WI38 (cell line): ENCODE results near the gene RBMS3.

Experiments used
- H3K4me3 ChIP-seq: 2 replicates; pipeline ENCODE4 v1.5.1; 2011; ENCODE audit warnings: low read depth, mild to moderate bottlenecking, control low read depth, low read length
- CTCF ChIP-seq: IDR thresholded peaks from 2 replicates; pipeline ENCODE4 v1.5.1; 2012; ENCODE audit warnings: low read depth, mild to moderate bottlenecking, control low read depth, low read length

The RBMS3 gene

GRCh38 chr3:29283231-29284119, 2.6 kb downstream of the RBMS3 start:
- peak overlapping the region; percentile 80 for H3K4me3 ChIP-seq

GRCh38 chr3:29284497-29284896, 3.6 kb downstream of the RBMS3 start:
- peak overlapping the region; percentile 80 for H3K4me3 ChIP-seq
- no peak for TF ChIP-seq CTCF

More at GRCh38 chr3:29283231-29284119, 2.6 kb downstream of the RBMS3 start:
- no peak for TF ChIP-seq CTCF

- TF ChIP-seq CTCF, result no peak
- H3K4me3 ChIP-seq, result peak overlapping the region; percentile 45
Observed at GRCh38 chr3:29285471-29286071, 4.7 kb downstream of the RBMS3 start.

DNA sequence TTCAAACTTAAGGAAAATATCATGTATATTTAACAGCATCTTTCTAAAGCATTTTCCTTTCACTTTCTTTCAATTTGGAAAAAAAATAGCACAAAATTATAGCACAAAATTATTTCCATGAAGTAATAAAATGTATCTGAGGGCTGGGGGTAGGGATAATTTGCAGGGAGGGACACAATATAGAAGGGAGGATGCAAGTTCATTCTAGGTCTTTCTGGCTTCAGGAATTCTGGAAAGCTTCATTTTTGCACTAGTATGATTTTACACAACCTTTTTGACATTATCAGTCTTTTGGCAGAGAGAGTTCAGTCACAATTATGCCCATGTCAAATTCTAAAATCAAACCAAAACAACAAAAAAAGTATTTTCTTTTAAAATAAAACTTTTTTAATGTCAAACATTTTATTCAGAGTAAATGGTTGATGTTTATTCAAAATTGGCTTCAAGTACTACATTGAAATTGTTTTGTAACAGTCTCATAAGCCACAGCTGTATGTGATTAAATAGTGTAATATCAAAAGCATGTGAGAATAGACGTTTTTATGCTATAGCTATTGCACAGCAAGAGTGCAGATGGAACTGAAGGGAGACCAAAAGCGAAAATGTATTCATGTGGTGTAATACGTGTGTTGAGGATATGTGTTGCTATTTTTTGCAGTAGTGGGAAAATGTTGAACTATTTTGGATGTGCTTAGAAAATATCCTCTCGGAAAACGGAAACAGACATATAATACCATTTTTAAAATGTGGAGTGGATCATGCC, 5.8 kb downstream of the RBMS3 start:
- no peak for TF ChIP-seq CTCF
- peak overlapping the region; percentile 45 for H3K4me3 ChIP-seq

GRCh38 chr3:29290596-29290995, 9.7 kb downstream of the RBMS3 start:
- TF ChIP-seq CTCF, result no peak
- no peak overlapping the region for H3K4me3 ChIP-seq

DNA sequence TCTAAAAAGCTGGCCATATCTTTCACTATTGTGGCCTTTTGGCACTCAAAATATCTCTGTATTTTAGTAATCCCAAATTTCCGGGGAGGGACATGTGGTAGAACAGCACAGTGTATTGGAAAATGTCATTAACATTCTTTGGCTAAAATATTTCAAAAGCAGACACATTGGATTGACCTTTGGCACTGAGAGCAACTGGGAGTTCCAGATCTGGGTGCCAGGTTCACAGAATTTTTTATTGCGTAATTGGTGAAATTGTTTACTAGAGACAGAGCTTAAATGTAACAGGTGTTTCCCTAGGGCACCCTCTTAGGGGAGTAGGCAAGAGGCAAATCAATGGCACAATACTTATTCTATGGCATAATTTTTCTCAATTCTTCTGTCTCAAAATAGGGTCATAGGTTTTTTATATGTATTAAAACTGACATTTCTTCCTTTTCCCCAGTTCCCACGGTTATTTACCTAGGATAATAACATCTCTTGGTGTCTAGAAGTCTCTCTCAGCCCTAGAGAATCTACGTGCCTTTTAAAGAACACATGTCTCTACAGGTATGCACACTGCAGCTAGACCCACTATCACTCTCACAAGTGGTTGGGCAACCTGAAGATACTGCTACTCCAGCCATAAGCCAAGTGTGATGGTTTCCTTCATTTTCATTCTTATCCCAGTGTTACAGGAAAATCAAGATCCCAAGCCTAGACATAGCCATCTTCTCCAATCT, 10.6 kb downstream of the RBMS3 start:
- H3K4me3 ChIP-seq, result no peak overlapping the region

More for the DNA sequence above, 10.6 kb downstream of the RBMS3 start:
- no peak for TF ChIP-seq CTCF
